Endothelial cell of umbilical vein (primary cell): ENCODE measurements around the gene CCNB1IP1.

Experiments
- CTCF ChIP-seq, 2 donors: IDR thresholded peaks; 1 replicate in 1 of 2; 2 replicates in 1 of 2; pipeline ENCODE4 v1.5.1; 2011; ENCODE audit warnings: low read length in 2 of 2, mild to moderate bottlenecking in 2 of 2, moderate library complexity in 2 of 2, control low read depth in 1 of 2, inconsistent platforms in 1 of 2, low read depth in 1 of 2; ENCODE audit not compliant: insufficient read depth in 1 of 2; ENCODE audit errors: extremely low read depth in 1 of 2
- EZH2 ChIP-seq: IDR thresholded peaks from 2 replicates; pipeline ENCODE4 v1.6.1; 2012; ENCODE audit warnings: borderline replicate concordance, low read depth, mild to moderate bottlenecking, moderate library complexity, low read length, inconsistent platforms; ENCODE audit not compliant: severe bottlenecking
- GATA2 ChIP-seq: IDR thresholded peaks from 2 replicates; pipeline ENCODE4 v1.7.0; 2011; ENCODE audit warnings: low read depth, mild to moderate bottlenecking, moderate library complexity, mixed read lengths, low read length; ENCODE audit not compliant: insufficient read length, insufficient read depth
- JUN ChIP-seq: IDR thresholded peaks from 2 replicates; pipeline ENCODE4 v1.6.1; 2011; ENCODE audit warnings: borderline replicate concordance, low read depth; ENCODE audit not compliant: insufficient read length, insufficient read depth
- MAX ChIP-seq: IDR thresholded peaks from 2 replicates; pipeline ENCODE4 v1.6.1; 2011; ENCODE audit not compliant: insufficient read depth, insufficient read length
- MYC ChIP-seq: IDR thresholded peaks from one replicate; pipeline ENCODE4 v1.6.1; 2011; ENCODE audit warnings: mild to moderate bottlenecking, low read depth, low read length
- POLR2A ChIP-seq: IDR thresholded peaks from 2 replicates; pipeline ENCODE4 v1.6.1; 2012; ENCODE audit warnings: low read depth, mild to moderate bottlenecking, control low read depth, low read length
- POLR2AphosphoS5 ChIP-seq: IDR thresholded peaks from 2 replicates; pipeline ENCODE4 v1.6.1; 2012; ENCODE audit warnings: low read depth, mild to moderate bottlenecking, control low read depth, low read length, moderate library complexity; ENCODE audit not compliant: insufficient read depth

GRCh38 chr14:20345366-20345765, 12.3 kb upstream of the CCNB1IP1 start:
- TF ChIP-seq POLR2AphosphoS5 = no peak
- TF ChIP-seq CTCF (IDR thresholded peaks at IDR 0.05; ENCODE audit: extremely low read depth in 1 of 2, insufficient read depth in 1 of 2, low read depth in 1 of 2, low read length in 2 of 2) = no peak
- no peak for TF ChIP-seq MYC
- TF ChIP-seq POLR2A = no peak
- no peak for TF ChIP-seq MAX
- TF ChIP-seq EZH2 = no peak
- TF ChIP-seq GATA2 = no peak
- TF ChIP-seq JUN = no peak
